ENCODE results near the gene NOXA1. TPM values are rescaled to one million over a fixed set of nuclear protein-coding genes. Genes with fewer than 3 reads are reported as not detected.

NOXA1 gene
- total and polyA plus RNA-seq, 2 of the 8 experiments (the other 6 are each of a cell fraction or from before 2014, with no cell fraction given) = 0.34 to 0.91 TPM

- TF ChIP-seq HDAC2 (IDR thresholded peaks at IDR 0.05; ENCODE audit: borderline replicate concordance in 1 of 2, low read depth in 2 of 2, low read length in 2 of 2) (no peak), TAF7 (optimal IDR thresholded peaks at IDR 0.05; ENCODE audit: borderline replicate concordance, low read depth, low read length) (no peak), ATF2 (IDR thresholded peaks at IDR 0.05; ENCODE audit: low read length) (no peak), SP2 (IDR thresholded peaks at IDR 0.05; ENCODE audit: low read length) (no peak)
Measured at GRCh38 chr9:137433916-137434431, 10.8 kb downstream of the NOXA1 start (continued).
